Astrocyte (in vitro differentiated cells and primary cell): ENCODE data around the gene SOS2.

Source experiments
- CTCF ChIP-seq: IDR thresholded peaks from 2 replicates; pipeline ENCODE4 v1.5.1; 2011; ENCODE audit warnings: low read depth, mild to moderate bottlenecking, inconsistent platforms, low read length, moderate library complexity; ENCODE audit not compliant: insufficient read depth
- EZH2 ChIP-seq: IDR thresholded peaks from 2 replicates; pipeline ENCODE4 v1.6.1; 2012; ENCODE audit warnings: mild to moderate bottlenecking, low read length, inconsistent platforms; ENCODE audit not compliant: insufficient read depth

GRCh38 chr14:50228313-50228712 lies 3.1 kb downstream of the SOS2 start:
- TF ChIP-seq CTCF (no peak), EZH2 (no peak)
